Psoas muscle (tissue), 8 donors: ENCODE data around the gene CACNA1C. TPM values are rescaled to one million over a fixed set of nuclear protein-coding genes. Genes with fewer than 3 reads are reported as not detected.

Experiments used
- ATAC-seq, 4 donors: fragments of 200-7000 bp; cut with Tn5 transposase; one replicate each; pipeline ENCODE4 v1.9.1; 2020; ENCODE audit warnings: moderate library complexity in 3 of 4, mild to moderate bottlenecking in 2 of 4
- DNase-seq, 2 donors: peaks; one replicate each; pipeline ENCODE4 v3.0.0-alpha.2; 2020
- H3K27ac ChIP-seq: fragments of 200-600 bp; one replicate; pipeline ENCODE4 v1.8.0; 2022
- H3K27me3 ChIP-seq, 3 donors: fragments of 200-600 bp in 1 of 3; one replicate each; pipeline versions ENCODE4 v1.6.1 to v1.8.0; 2013 to 2022; ENCODE audit warnings: low read length in 2 of 3, mild to moderate bottlenecking in 2 of 3, moderate library complexity in 1 of 3; ENCODE audit not compliant: insufficient read depth in 3 of 3
- H3K36me3 ChIP-seq, 2 donors: fragments of 200-600 bp in 1 of 2; one replicate each; pipeline versions ENCODE4 v1.6.1 to v1.8.0; 2013 to 2022; ENCODE audit warnings: low read depth in 1 of 2, mild to moderate bottlenecking in 1 of 2, moderate library complexity in 1 of 2; ENCODE audit not compliant: insufficient read depth in 1 of 2
- H3K4me1 ChIP-seq: fragments of 200-600 bp; one replicate; pipeline ENCODE4 v1.8.0; 2022
- H3K4me3 ChIP-seq: fragments of 200-600 bp; one replicate; pipeline ENCODE4 v1.8.0; 2022; ENCODE audit warnings: mild to moderate bottlenecking
- H3K9me3 ChIP-seq: fragments of 200-600 bp; one replicate; pipeline ENCODE4 v1.8.0; 2022
- CTCF ChIP-seq: fragments of 200-600 bp; IDR thresholded peaks from one replicate; pipeline ENCODE4 v1.8.0; 2022; ENCODE audit warnings: antibody characterized with exemption
- WGBS, 3 donors: extraction: QIAGEN DNeasy Blood & Tissue Kit; methylation state at CpG; one replicate each; pipeline versions ENCODE4 v1.1.6 to v1.1.7; 2013; 5-methylcytosine and 5-hydroxymethylcytosine counted together
- intact Hi-C, 2 donors: fragments of 100-400 bp; cut with DNase I; formaldehyde crosslinking; loops; one replicate each; pipeline versions ENCODE4 v1.11.0 to v1.14.2; 2022
- polyA plus RNA-seq, 3 donors: library from polyadenylated mRNA; stranded (reverse); fragments of 200-250 nt; gene quantifications; one replicate each; pipeline ENCODE4 v1.2.3, GENCODE V29; 2013
- total RNA-seq, 4 donors: library from RNA; stranded (reverse); fragmentation: NEBNext Ultra II Directional in 2 of 4; extraction: Animal tissue kit (Norgen Biotek cat#: 25700) in 2 of 4; gene quantifications; one replicate each; pipeline versions ENCODE4 v1.2.1 to v1.2.4, GENCODE V29; 2021 to 2023
- donor health status: healthy with polysubstance abuse.
- donor health status: DM: no; HTN: no; CAD: no; lungs with moderate emphysema.
- donor health status: Bipolar disorder and iron deficiency.
- donor health status: healthy.
- donor health status: DM: yes; HTN: yes; CAD: no.
- donor health status: DM: no; HTN: no; CAD: no.
- donor health status: DM: no; HTN: no; CAD: no.
- donor health status: DM: yes; HTN: yes; CAD: no.

Gene CACNA1C
- total and polyA plus RNA-seq, 7 donors, result 0.26 to 2.9 (median 0.95) TPM

GRCh38 chr12:2356601-2357125 is 303.9 kb downstream of the CACNA1C start:
- 86 to 96% (median 94%) methylated on average over 7 of the region's 7 CpGs for WGBS, 3 donors
- Histone ChIP-seq H3K36me3 (no peaks in the 10 kb centered on the region), H3K27ac (no peak overlapping the region), H3K9me3 (no peaks in the 10 kb centered on the region), H3K27me3 (peaks cover 0 to 3% (median 0%) of the 10 kb centered on the region in 3 donors), H3K4me1 (peaks cover 13% of the 10 kb centered on the region), H3K4me3 (no peak overlapping the region)
- TF ChIP-seq CTCF, result no peak
- intact Hi-C loops, result no loop called here
- DNase-seq, result no peak
- ATAC-seq, result no peak

- TF ChIP-seq CTCF, result no peak
- Histone ChIP-seq H3K27ac (no peak overlapping the region), H3K36me3 (no peaks in the 10 kb centered on the region), H3K27me3 (peaks cover 0 to 3% (median 0%) of the 10 kb centered on the region in 3 donors), H3K4me3 (no peak overlapping the region), H3K9me3 (no peaks in the 10 kb centered on the region), H3K4me1 (peaks cover 10% of the 10 kb centered on the region)
- 43 to 51% (median 46%) methylated on average over 8 of the region's 8 CpGs for WGBS, 3 donors
- DNase-seq (no peak), ATAC-seq (no peak)
- intact Hi-C loops, result no loop called here
Measured at GRCh38 chr12:2358986-2359658, 306.3 kb downstream of the CACNA1C start.

- Histone ChIP-seq H3K4me3 (no peak overlapping the region), H3K27ac (no peak overlapping the region), H3K9me3 (no peaks in the 10 kb centered on the region), H3K27me3 (peaks cover 0 to 3% (median 0%) of the 10 kb centered on the region in 3 donors), H3K4me1 (peaks cover 3% of the 10 kb centered on the region), H3K36me3 (no peaks in the 10 kb centered on the region)
- intact Hi-C loops, result no loop called here
- no peak for TF ChIP-seq CTCF
- ATAC-seq (no peak), DNase-seq (no peak)
- WGBS, 3 donors, result 74 to 75% (median 75%) methylated on average over 15 of the region's 15 CpGs
Measured at GRCh38 chr12:2359725-2360629, 307.2 kb downstream of the CACNA1C start.

- no peak for TF ChIP-seq CTCF
- Histone ChIP-seq H3K27ac (no peak overlapping the region), H3K4me3 (no peak overlapping the region), H3K9me3 (no peaks in the 10 kb centered on the region), H3K4me1 (no peaks in the 10 kb centered on the region), H3K27me3 (peaks cover 0 to 3% (median 0%) of the 10 kb centered on the region in 3 donors), H3K36me3 (no peaks in the 10 kb centered on the region)
- WGBS, 3 donors, result 80 to 83% (median 82%) methylated on average over 11 of the region's 11 CpGs
- DNase-seq (no peak), ATAC-seq (no peak)
- intact Hi-C loops, result no loop called here
Measured at GRCh38 chr12:2360630-2361170, 307.9 kb downstream of the CACNA1C start.
